Measurements from ENCODE around the gene SLC29A4.
A peak's percentile ranks its signal among the peaks of the same experiment; 100 is the strongest.
"Not testable (repeated sequence)": the region's sequence is repeated elsewhere in the genome, so short reads cannot be mapped to it uniquely, and the experiment has no call there.

SLC29A4 gene

GRCh38 chr7:5296611-5297226, 14.0 kb downstream of the SLC29A4 start:
- DNase-seq = peak; percentile 58

GRCh38 chr7:5300366-5300765, 17.6 kb downstream of the SLC29A4 start:
- DNase-seq = no peak

- no peak for DNase-seq
These were observed 19.8 kb downstream of the SLC29A4 start for GRCh38 chr7:5302577-5302976.

GRCh38 chr7:5303061-5303460, 20.3 kb downstream of the SLC29A4 start:
- DNase-seq = no peak

GRCh38 chr7:5303591-5304505, 21.1 kb downstream of the SLC29A4 start:
- DNase-seq = no peak

- DNase-seq = not testable (repeated sequence)
These were observed 22.3 kb downstream of the SLC29A4 start for GRCh38 chr7:5305050-5305449.

- not testable (repeated sequence) for DNase-seq
These were observed 24.7 kb downstream of the SLC29A4 start for GRCh38 chr7:5307221-5308142.

- no peak for DNase-seq
These were observed 26.4 kb downstream of the SLC29A4 start for GRCh38 chr7:5309146-5309545.

GRCh38 chr7:5310822-5311405, 28.2 kb downstream of the SLC29A4 start:
- no peak for DNase-seq

GRCh38 chr7:5312276-5313070, 29.7 kb downstream of the SLC29A4 start:
- not testable (repeated sequence) for DNase-seq

GRCh38 chr7:5313076-5313885, 30.5 kb downstream of the SLC29A4 start:
- not testable (repeated sequence) for DNase-seq

GRCh38 chr7:5314864-5315263, 32.1 kb downstream of the SLC29A4 start:
- DNase-seq = no peak

- DNase-seq = no peak
These were observed 33.0 kb downstream of the SLC29A4 start for GRCh38 chr7:5315761-5316160.

GRCh38 chr7:5318613-5319012, 35.9 kb downstream of the SLC29A4 start:
- DNase-seq = not testable (repeated sequence)

- no peak for DNase-seq
These were observed 37.6 kb downstream of the SLC29A4 start for GRCh38 chr7:5320391-5320790.

GRCh38 chr7:5320802-5321396, 38.2 kb downstream of the SLC29A4 start:
- DNase-seq = no peak

- DNase-seq = no peak
These were observed 40.1 kb downstream of the SLC29A4 start for GRCh38 chr7:5322621-5323410.

- not testable (repeated sequence) for DNase-seq
These were observed 41.3 kb downstream of the SLC29A4 start for GRCh38 chr7:5323800-5324781.

All from activated naive CD4-positive, alpha-beta T cell treated with anti-CD3 and anti-CD28 coated beads, Interleukin-2, amount 50 U/mL, for 16 hours (primary cell).